ENCODE results near the gene DDX23. TPM values are rescaled to one million over a fixed set of nuclear protein-coding genes. Genes with fewer than 3 reads are reported as not detected.
A peak's percentile ranks its signal among the peaks of the same experiment; 100 is the strongest.

Gene DDX23
- 67.3 and 72.2 TPM in 2 replicates for total RNA-seq
- long read RNA-seq, transcript DDX23-201 (17 exons, 3,248 nt) = major isoform, 111 of 167 reads
- long read RNA-seq, partial matches to known transcripts = 47 of 167 reads
- long read RNA-seq, other reads (novel, unspliced or antisense) = 9 of 167 reads

GRCh38 chr12:48851883-48852733, at the start of gene DDX23:
DDX23 (minus strand) TSS chr12:48852163; CDS start chr12:48845782, 6,381 bp downstream.
- no peaks in the 10 kb centered on the region for H3K27me3 Mint-ChIP-seq (ENCODE audit: unreplicated experiment)
- peak within 1 kb of the TSS; percentile 93 for H3K4me3 Mint-ChIP-seq (ENCODE audit: unreplicated experiment)
- DNase-seq (ENCODE audit: extremely low spot score, unreplicated experiment) = peak; percentile 98
- peak within 1 kb of the TSS; percentile 94 for H3K27ac Mint-ChIP-seq (ENCODE audit: unreplicated experiment)
- no peaks in the 10 kb centered on the region for H3K9me3 Mint-ChIP-seq (ENCODE audit: unreplicated experiment)
- peaks cover 26% of the 10 kb centered on the region for H3K4me1 Mint-ChIP-seq (ENCODE audit: unreplicated experiment)
- TF ChIP-seq, protein P1, sequence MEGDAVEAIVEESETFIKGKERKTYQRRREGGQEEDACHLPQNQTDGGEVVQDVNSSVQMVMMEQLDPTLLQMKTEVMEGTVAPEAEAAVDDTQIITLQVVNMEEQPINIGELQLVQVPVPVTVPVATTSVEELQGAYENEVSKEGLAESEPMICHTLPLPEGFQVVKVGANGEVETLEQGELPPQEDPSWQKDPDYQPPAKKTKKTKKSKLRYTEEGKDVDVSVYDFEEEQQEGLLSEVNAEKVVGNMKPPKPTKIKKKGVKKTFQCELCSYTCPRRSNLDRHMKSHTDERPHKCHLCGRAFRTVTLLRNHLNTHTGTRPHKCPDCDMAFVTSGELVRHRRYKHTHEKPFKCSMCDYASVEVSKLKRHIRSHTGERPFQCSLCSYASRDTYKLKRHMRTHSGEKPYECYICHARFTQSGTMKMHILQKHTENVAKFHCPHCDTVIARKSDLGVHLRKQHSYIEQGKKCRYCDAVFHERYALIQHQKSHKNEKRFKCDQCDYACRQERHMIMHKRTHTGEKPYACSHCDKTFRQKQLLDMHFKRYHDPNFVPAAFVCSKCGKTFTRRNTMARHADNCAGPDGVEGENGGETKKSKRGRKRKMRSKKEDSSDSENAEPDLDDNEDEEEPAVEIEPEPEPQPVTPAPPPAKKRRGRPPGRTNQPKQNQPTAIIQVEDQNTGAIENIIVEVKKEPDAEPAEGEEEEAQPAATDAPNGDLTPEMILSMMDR (IDR thresholded peaks at IDR 0.05) = no peak
- peaks cover 2% of the 10 kb centered on the region for H3K36me3 Mint-ChIP-seq (ENCODE audit: unreplicated experiment)

- no peak for DNase-seq (ENCODE audit: extremely low spot score, unreplicated experiment)
- Mint-ChIP-seq H3K27me3 (ENCODE audit: unreplicated experiment) (peaks cover 14% of the 10 kb centered on the region), H3K36me3 (ENCODE audit: unreplicated experiment) (no peaks in the 10 kb centered on the region), H3K4me1 (ENCODE audit: unreplicated experiment) (peaks cover 5% of the 10 kb centered on the region), H3K27ac (ENCODE audit: unreplicated experiment) (no peak overlapping the region), H3K4me3 (ENCODE audit: unreplicated experiment) (no peak overlapping the region), H3K9me3 (ENCODE audit: unreplicated experiment) (no peaks in the 10 kb centered on the region)
- TF ChIP-seq, protein P1 (IDR thresholded peaks at IDR 0.05) = no peak
Measured at GRCh38 chr12:48901278-48901677, 49.3 kb upstream of the DDX23 start.

- DNase-seq (ENCODE audit: extremely low spot score, unreplicated experiment) = no peak
- TF ChIP-seq, protein P1 (IDR thresholded peaks at IDR 0.05) = no peak
- H3K27me3 Mint-ChIP-seq (ENCODE audit: unreplicated experiment) = peaks cover 14% of the 10 kb centered on the region
- H3K9me3 Mint-ChIP-seq (ENCODE audit: unreplicated experiment) = no peaks in the 10 kb centered on the region
- H3K36me3 Mint-ChIP-seq (ENCODE audit: unreplicated experiment) = no peaks in the 10 kb centered on the region
- H3K4me1 Mint-ChIP-seq (ENCODE audit: unreplicated experiment) = peaks cover 5% of the 10 kb centered on the region
- H3K4me3 Mint-ChIP-seq (ENCODE audit: unreplicated experiment) = no peak overlapping the region
- no peak overlapping the region for H3K27ac Mint-ChIP-seq (ENCODE audit: unreplicated experiment)
Measured at GRCh38 chr12:48899651-48900050, 47.7 kb upstream of the DDX23 start.

GRCh38 chr12:48894271-48894670, 42.3 kb upstream of the DDX23 start:
- Mint-ChIP-seq H3K27ac (ENCODE audit: unreplicated experiment) (no peak overlapping the region), H3K27me3 (ENCODE audit: unreplicated experiment) (peaks cover 36% of the 10 kb centered on the region), H3K36me3 (ENCODE audit: unreplicated experiment) (no peaks in the 10 kb centered on the region), H3K4me1 (ENCODE audit: unreplicated experiment) (peaks cover 8% of the 10 kb centered on the region), H3K4me3 (ENCODE audit: unreplicated experiment) (no peak overlapping the region), H3K9me3 (ENCODE audit: unreplicated experiment) (no peaks in the 10 kb centered on the region)
- DNase-seq (ENCODE audit: extremely low spot score, unreplicated experiment) = no peak
- TF ChIP-seq, protein P1 (IDR thresholded peaks at IDR 0.05) = no peak
